ENCODE data around the gene CARD9. TPM values are rescaled to one million over a fixed set of nuclear protein-coding genes. Genes with fewer than 3 reads are reported as not detected.
A peak's percentile ranks its signal among the peaks of the same experiment; 100 is the strongest.

Gene CARD9
- total RNA-seq, 1 experiment from 2014 or later = 5.6 TPM

- Histone ChIP-seq H2BK120ac (ENCODE audit: low read depth, low read length, poor library complexity, severe bottlenecking) (no peak overlapping the region), H3K27ac (ENCODE audit: insufficient read length, low read depth, low read length) (no peak overlapping the region), H3K79me1 (ENCODE audit: insufficient read depth, low read depth, low read length, poor library complexity, severe bottlenecking) (peaks cover 2% of the 10 kb centered on the region), H2AK5ac (ENCODE audit: insufficient read length, low read length) (no peak overlapping the region), H3K18ac (ENCODE audit: insufficient read length, low read depth, low read length) (peak overlapping the region; percentile 53), H4K8ac (replicated peaks; ENCODE audit: insufficient read length, low read depth, low read length) (no peak overlapping the region), H4K91ac (ENCODE audit: insufficient read length, low read depth, low read length) (no peak overlapping the region), H3K9me3 (ENCODE audit: control insufficient read depth, low read depth, low read length) (no peaks in the 10 kb centered on the region), H3K27me3 (ENCODE audit: insufficient read depth, low read length) (no peaks in the 10 kb centered on the region), H2AFZ (ENCODE audit: low read length) (no peak overlapping the region), H3T11ph (ENCODE audit: low read length) (no peak overlapping the region), H3K9ac (ENCODE audit: extremely low read depth, insufficient read length, low read length) (no peak overlapping the region), H2BK12ac (ENCODE audit: insufficient read length, low read depth, low read length) (no peak overlapping the region), H4K5ac (ENCODE audit: insufficient read length, low read depth, low read length) (no peak overlapping the region), H2BK15ac (ENCODE audit: low read depth, low read length) (no peak overlapping the region), H2BK20ac (ENCODE audit: low read depth, low read length, poor library complexity, severe bottlenecking) (no peak overlapping the region), H3K23me2 (ENCODE audit: insufficient read length, low read depth, low read length, poor library complexity, severe bottlenecking) (no peaks in the 10 kb centered on the region), H3K23ac (ENCODE audit: insufficient read length, low read depth, low read length) (no peak overlapping the region), H3K4me1 (ENCODE audit: insufficient read depth, low read length) (peaks cover 4% of the 10 kb centered on the region; the same call in 1 of the 2 replicates), H3K14ac (ENCODE audit: insufficient read depth, low read length) (no peak overlapping the region), H2BK5ac (ENCODE audit: insufficient read length, low read length) (no peak overlapping the region), H4K20me1 (ENCODE audit: control insufficient read depth, insufficient read depth, insufficient read length) (no peaks in the 10 kb centered on the region), H3K4ac (ENCODE audit: low read depth, low read length) (no peak overlapping the region), H3K56ac (ENCODE audit: insufficient read length, low read depth, low read length) (no peak overlapping the region), H3K4me2 (ENCODE audit: insufficient read depth, insufficient read length, low read length) (no peak overlapping the region), H3K79me2 (ENCODE audit: insufficient read depth, low read length) (peaks cover 2% of the 10 kb centered on the region; the same call in 1 of the 2 replicates)
- Mint-ChIP-seq H3K36me3 (ENCODE audit: insufficient read depth in 1 of 3, low read depth in 3 of 3) (no peaks in the 10 kb centered on the region; a peak in 1 of 7 replicates), H3K9me3 (no peaks in the 10 kb centered on the region; a peak in 1 of 5 replicates), H3K27ac (no peak overlapping the region; a peak in 1 of 7 replicates), H3K27me3 (ENCODE audit: low read depth) (no peaks in the 10 kb centered on the region; the same call in 1 of the 2 replicates), H3K4me1 (peaks cover 9 to 11% of the 10 kb centered on the region in 2 experiments), H3K4me3 (peak overlapping the region; percentile 58 to 72; a peak in 2 of 5 replicates)
- no CpG with 5 or more reads among the region's 28 CpGs for WGBS (ENCODE audit: extremely low coverage, insufficient read length, low lambda C conversion rate)
- peak; percentile 70 for DNase-seq
- no peak for TF ChIP-seq CTCF (conservative IDR thresholded peaks at IDR 0.05)
Measured at GRCh38 chr9:136326061-136326760, 47.3 kb downstream of the CARD9 start.

Data from H9 (cell line).